ENCODE results near the gene PRKCE.

The PRKCE gene

DNA sequence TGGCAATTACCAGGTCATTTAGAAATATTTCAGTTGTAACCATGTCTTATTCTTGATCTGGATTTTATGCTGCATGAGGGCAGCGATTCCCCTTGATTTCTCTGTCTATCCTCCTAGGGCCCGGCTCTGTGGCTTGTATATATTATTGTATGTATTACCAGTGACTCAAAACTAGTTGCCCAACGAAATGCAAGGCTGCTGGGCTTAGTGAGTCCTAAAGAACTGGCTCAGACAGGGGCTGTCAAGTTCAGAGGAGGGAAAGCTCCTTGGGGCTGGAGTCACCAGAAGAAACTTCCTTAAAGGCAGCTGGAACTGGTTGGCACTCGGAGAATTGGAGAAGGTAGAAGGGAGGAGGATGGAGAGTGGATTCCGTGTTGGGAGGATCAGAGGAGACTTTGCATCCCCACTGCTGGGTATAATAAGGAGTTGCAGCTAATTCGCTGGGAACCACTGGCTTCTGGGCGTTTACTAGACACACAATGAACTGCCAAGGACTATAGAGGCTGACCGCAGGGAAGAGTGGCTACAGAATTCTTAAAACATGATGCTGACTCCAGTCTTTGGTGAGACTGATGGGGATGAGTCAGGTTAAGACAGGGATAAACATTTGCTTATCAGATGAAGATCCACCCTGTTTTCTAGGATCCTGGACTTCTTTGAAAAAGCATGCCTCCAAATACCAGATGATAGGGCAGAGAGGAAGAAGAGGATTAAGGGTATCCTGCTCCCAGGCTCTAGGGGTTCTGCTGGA lies 104.3 kb downstream of the PRKCE start:
- DNase-seq (ENCODE audit: low read depth), result no peak

DNA sequence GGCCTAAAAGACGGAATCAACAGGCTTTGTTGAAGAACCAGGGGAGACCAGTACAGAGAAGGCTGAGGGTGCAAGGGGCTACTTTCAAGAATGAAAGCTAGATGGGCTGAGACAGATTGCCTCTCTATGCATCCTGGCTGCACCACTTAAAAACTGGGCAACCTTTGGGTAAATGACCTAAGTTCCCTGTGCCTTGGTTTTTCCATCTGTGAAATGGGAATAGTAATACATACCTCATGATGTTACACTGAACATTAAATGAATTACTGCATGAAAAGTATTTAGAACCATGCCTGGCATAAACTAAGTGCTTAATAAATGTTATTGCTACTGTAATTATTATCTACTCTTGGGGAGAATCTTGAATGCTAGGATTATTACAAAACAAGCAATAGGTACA lies 106.5 kb downstream of the PRKCE start:
- no peak for DNase-seq (ENCODE audit: low read depth)

DNA sequence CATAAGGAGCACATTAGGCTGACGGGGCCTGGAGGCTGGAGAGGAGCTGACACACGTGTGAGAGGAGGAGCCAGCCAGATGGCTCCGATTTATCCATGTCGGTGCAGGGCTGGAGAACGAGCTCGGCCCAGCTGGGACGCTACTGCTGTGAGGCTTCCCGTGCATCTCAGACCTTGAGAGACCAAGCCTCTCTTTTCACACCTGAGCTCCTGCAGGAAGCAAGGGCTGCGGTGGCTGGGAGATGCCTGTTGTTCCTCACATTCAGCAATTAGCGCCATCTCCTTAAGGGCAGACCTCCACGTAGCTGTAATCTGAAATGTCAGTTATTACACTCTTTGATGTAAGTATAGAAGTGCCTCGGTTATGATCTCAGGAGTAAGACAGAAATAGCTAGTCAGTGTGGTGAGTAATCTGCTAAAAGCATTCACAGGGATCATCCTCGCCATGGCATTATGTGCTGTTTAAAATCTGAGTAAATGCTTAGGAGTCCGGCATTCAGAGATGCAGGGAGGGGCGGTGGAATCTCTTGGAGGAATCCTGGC lies 107.9 kb downstream of the PRKCE start:
- no peak for DNase-seq (ENCODE audit: low read depth)

DNA sequence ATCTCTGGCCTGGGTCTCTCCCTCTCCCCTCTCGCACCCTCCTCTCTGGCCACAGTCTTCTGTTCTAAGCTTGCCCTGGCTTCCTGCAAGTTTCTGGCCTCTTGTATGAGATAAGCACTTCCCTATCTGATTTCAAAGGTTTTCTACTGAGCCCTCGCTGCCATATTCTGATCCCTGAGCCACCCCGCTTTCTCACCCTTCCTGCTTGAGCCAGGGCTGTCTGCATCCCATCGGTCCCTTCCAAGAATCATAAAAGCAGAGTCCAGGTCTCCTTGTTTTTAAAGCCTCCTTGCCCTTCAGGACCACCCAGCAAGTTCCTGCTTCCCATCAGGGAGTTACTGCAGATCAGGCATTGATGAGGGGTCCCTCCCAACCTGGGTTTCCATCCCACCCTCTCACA lies 110.2 kb downstream of the PRKCE start:
- no peak for DNase-seq (ENCODE audit: low read depth)

DNA sequence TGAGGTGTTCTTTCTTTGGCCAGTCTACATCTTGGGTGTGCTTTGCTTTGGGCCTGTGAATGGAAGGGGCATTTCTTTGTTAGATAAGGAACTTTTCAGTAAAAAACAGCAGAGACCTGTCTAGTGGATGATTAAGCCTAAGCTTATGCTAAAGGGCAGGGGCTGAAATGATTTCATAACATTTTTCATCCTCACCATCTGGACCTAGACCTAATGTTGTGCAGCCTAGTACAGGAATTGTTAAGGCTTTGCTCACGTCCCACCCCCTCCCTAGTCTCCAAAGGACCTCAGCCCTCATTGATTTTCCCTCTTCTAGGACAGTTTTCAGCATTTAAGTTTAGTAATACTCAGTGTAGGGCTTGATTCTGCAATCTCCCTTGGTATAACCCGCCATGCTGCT lies 111.8 kb downstream of the PRKCE start:
- DNase-seq (ENCODE audit: low read depth), result no peak

DNA sequence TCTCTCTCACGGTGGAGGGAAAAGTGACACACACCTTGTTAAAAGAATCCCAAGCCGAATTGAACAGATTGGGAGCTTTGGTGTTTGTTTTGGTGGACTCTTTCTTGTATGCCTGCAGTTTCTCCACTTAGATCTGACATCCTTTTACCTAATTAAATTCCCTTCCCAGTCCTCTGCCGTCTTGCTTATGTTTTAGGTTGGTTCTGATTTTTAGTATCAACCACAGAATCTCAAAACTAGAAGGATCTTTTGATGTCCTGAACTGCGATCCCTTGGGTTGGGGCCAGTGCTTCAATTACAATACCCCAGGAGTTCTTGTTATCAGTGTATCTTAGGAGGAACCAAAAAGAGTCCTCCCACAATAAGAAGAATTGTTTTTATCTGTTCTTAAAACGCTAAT lies 112.3 kb downstream of the PRKCE start:
- DNase-seq (ENCODE audit: low read depth), result no peak

DNA sequence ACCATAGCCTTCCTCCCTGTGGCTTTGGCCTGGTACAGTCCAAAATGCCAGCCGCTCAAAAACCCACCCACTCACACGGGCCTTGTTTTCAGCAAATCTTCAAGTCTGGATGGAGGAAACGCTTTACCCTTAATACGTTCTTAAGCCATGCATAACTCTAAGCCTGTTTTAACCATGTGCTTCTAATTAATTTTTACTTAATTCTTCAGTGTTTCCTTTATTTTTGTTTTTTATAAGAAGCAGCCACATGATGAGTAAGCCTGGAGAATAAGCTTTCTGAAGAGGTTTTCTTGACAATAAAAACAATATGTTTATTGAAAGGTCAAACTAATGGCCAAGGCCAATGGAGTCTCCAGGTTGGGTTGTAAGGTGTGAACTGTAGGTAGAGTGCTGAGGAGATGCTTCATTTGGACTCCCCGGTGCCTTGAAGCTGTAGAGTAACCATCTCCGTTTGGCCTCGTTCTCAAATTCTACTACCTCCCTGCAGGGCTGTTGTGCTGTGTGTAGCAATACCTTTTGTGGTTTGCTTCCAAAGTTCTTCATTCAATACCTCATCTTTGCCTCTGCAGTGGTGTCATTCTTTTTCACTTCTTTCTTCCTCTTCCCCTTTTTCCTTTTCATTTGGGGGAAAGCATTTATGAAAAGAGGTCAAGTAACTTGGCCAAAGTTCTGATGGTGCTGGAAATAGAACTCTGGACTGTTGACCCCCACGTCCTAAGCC lies 113.7 kb downstream of the PRKCE start:
- DNase-seq (ENCODE audit: low read depth), result no peak

DNA sequence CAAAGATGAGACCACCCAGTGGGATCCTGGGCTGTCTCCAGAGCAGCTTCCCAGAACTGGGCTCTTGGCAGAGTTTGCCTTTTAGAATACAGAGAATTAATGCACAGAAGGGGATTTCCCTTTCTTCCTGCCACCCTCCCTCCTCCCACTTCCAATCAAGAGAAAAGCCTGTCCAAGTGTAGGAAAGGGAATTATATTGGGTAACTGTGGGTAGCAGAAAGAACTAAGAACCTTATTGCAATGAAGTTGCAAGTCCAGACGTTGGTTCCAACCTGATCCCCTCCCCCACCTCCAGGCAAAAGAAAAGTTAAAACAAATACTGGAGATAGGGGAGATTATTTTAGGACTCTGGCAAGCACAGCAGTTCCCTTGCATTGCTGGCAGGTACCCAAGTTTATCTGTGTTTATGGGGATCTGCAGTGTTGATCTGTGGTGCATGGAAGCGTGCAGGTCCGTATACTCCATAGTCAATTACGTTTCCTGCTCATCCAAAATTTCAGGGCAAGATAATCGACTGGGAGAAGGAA lies 114.3 kb downstream of the PRKCE start:
- DNase-seq (ENCODE audit: low read depth), result no peak

DNA sequence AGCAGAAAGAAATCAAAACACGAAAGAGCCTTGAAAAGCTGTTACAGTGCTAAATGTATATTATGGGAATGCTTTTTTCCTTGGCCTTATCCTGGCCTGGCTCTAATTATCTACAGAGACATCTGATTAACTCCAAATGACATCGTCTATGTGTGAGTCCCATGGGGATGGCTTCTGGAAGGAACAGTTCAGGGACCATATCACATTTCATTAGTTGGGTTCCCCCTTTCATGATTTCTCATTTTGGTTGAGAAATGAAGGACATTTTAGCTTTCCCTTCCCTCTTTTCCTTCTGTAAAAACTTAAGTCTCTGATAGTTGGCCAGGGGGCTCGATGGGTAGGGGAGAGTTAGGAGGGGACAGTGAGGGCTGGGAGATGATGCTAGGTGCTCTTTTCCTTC lies 116.7 kb downstream of the PRKCE start:
- no peak for DNase-seq (ENCODE audit: low read depth)

DNA sequence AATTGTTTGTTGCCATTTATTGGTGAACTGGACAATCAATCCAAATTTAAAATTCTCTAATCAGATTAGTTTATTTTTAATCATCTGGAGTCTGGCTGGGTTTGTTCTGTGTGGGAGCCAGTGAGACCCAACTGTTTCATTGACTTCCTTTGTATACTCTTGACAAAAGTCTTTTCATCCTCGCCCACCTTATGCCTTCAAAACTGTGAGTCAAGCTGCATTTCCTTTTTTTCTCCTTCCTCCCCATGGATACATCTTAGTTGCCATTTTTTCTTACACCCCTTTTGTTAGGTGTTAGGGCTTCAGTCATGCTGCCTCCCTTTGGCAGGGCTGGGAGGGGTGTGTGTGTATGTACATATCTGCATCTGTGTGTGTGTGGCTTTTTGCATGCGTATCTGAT lies 117.6 kb downstream of the PRKCE start:
- DNase-seq (ENCODE audit: low read depth), result no peak

DNA sequence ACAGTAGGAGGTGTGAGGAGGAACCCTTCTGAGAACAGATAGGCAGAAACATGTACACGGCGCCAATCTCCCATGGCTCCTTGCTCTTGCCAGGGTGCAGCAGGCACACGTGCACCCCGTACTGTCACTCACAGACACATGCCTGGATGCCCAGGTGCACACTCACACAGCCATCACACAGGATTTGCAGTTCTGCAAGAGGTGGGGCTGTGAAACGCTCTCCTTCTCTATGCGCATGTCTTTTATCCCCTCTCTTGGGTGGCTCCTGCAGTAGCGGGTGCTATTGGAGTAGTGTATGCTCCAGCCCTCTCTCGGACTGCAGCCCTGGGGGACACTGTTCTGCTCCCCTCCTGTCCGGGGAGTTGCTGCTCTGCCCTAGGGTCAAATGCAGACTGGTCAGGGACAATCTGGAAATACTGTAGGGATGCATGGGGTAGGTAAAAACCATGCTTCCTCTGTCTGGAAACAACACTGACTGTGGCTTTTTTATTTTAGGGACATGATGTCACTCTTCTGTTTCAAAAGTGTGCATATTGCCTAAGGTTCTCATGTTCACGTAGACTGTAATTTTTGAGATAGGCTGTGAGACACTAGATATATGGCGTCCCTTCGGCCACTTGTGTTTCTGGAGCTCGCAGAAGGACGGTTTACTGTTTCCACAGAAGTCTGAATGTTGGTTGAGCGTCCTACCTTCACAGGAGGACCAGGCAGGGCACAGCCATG lies 118.5 kb downstream of the PRKCE start:
- DNase-seq (ENCODE audit: low read depth), result no peak

DNA sequence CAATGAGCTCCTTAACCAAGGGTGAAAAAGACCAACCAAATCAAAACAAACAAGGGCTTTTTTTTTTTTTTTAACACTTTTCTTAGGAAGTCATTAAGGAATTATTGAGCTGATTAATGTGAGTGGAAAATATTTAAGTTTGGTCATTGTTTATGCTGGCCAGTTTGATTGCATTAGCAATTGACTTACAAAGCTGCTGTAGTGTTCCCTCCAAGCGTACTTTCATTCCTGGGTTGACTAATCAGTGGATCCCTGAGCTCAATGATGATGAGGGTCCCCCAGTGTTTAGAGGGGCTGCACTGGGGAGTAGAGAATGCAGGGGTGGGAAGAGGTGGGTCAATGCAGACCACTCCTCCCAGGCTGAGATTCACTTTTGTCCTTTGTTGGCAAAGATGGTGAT lies 119.3 kb downstream of the PRKCE start:
- DNase-seq (ENCODE audit: low read depth), result no peak

DNA sequence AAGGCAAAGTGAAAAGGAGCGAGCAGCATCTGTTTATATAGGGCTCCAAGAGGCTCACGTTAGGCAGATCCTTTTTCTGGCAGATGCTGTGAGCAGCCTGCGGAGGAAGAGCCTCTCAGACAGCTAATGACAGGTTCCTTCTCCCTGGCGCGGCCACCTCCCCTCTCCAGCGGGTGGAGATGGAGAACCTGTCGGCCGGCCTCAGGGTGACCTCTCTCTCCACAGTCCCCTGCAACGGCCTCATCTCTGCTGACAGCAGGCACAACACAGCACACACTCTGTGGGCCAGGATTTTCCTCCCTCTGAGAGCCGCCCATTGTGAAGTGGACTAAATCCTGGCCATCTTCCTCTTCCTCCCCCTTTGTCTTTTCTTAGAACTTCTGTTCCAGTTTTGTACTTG lies 119.8 kb downstream of the PRKCE start:
- DNase-seq (ENCODE audit: low read depth), result peak; percentile 1

DNA sequence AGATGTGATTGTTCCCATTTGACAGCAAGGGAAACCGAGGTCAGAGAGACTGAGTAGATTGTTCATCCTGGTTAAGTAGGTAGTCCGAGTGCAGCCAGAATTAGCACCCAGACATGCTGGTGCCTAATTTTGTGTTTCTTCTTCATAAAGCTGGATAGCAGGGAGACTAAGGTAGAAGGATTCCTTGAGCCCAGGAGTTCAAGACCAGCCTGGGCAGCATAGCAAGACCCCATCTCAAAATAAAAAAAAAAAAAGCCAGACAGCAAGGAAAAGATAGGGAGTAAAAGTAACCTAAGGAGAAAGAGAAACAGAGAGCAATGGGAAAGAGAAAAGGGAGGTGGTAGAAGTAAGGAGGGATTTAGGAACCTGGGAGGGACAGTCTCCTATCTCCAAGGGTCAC lies 120.6 kb downstream of the PRKCE start:
- no peak for DNase-seq (ENCODE audit: low read depth)

DNA sequence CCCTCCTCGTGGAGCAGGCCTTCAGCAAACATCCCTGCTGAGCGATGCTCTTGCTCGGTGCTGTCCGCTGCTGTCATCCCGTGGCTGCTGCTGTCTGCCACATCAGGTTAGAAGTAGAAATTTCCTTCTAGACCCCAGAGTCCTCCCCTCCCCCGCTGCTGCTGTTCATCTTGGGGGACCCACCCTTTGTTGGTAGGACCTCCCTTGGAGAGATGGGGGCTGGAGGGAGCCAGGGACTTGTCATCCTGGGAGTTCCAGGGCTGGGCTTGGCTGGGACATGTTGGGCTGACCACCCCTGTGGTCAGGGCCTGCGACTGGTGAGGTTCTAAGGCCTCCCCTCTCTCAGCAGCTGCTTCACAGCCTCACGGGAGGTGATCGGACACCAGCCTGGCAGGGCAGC lies 122.4 kb downstream of the PRKCE start:
- DNase-seq (ENCODE audit: low read depth), result no peak

DNA sequence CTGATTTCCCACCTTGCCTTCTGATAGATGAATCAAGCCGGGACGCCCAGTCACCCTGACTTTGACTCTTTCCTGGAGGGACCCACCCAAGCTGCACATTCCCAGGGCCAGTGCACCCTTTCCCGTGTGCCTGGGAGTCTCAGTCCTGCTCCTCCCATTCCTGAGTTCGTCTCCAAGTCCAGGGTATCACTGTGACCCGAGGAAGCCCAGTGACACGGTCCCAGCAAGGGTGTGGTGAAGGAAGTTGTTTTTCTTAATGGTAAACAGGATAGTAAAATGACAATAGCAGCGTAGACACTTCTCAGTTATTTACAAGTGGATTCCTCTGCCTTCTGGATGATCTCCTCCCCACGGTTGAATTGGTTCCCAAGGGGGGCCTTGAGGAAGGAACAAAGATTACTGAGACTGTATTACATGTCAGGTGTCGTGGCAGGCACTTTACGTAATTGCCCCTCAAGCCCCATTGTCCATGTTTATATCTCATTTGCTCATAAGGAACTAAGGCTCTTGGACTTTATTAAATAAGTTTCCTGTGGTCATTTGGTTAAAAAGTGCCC lies 123.3 kb downstream of the PRKCE start:
- no peak for DNase-seq (ENCODE audit: low read depth)

DNA sequence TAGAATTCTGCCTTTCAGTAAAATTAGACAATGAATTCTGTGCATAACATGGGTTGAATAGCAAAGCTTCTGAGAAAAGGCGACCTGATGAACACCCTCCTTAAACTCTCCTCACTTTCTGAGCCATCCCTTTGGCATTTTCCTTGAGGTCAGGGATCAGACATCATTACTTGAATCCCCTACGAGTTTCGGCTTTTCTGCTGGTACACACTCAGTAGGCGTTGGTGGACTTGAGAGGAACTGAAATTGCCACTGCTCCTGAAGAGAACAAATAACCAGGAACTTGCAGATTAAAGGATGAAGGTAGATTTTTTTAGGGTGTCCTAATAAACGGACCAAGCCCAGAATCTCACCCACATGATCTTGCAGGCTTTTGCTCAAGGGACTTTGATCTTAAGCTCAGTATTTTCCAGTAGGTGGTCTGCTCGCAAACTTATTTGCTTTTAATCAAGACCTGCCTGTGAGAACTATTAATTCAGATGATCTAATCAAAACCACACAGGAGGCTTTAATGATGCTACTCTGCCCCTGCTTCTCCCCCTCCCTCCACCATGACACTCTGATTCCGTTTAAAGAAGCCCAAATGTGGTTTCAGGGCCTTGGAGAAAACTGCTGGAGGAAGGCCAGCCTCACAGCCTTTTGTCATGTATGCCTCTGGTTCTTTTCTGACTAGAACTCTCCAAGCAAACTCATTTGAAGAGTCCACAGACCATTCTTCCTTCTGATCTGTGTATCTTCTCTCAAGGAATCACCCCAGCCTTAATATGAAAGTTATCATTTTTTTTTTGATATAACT lies 124.9 kb downstream of the PRKCE start:
- DNase-seq (ENCODE audit: low read depth), result no peak

DNA sequence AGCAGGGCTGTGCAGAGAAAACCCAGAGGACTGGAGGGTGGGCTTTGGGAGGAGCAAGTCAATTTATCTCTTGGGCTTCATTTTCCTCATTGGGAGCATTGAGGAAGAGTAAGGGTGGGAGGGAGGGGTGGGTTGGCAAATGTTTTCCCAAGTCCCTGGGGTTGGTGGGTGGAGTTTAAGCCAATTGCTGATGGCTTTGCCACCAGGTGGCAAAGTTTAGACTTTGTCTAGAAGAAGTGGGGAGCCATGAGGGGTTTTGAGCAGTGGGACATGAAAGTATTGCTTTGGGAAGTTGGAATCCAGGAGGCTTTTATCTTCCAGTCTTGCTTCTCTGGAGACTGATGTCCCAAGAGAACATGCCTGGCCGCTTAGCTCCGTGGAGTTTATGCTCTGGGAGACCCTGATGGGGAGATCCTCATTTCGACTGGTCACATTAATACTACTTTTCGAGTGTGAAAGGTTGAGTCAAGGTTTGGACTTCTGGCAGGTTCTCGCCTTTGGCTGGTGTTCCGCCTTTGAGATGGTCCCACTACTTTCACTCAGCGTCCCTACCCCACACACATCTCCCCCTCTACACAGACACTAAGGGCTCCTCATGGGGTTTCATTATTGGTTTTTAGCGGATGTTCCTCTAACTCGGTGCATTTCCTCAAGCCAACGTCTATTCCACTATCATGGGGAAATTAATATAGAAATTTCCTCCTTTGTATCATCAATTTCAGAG lies 126.7 kb downstream of the PRKCE start:
- DNase-seq (ENCODE audit: low read depth), result no peak

DNA sequence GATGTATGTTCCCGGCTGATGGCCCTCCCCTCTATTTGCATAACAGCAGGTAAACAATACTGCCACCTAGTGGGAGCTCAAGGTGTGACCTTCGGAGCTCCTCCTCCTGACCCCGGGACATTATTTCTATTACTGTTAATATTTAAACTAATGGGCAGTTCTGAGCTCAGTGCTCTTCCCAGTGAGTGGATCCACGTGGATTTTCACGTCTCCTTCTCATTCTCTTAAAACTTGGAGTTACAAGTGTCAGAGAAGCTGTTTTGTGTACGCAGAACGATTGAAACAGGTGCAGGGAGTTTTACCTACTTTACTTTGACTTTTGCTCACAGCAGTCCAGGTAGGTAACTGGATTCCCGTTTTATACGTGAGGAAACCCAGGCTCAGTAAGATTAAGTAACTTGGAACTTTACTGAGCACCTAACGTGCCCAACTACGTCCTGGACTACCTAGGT lies 127.3 kb downstream of the PRKCE start:
- peak; percentile 25 for DNase-seq (ENCODE audit: low read depth)

DNA sequence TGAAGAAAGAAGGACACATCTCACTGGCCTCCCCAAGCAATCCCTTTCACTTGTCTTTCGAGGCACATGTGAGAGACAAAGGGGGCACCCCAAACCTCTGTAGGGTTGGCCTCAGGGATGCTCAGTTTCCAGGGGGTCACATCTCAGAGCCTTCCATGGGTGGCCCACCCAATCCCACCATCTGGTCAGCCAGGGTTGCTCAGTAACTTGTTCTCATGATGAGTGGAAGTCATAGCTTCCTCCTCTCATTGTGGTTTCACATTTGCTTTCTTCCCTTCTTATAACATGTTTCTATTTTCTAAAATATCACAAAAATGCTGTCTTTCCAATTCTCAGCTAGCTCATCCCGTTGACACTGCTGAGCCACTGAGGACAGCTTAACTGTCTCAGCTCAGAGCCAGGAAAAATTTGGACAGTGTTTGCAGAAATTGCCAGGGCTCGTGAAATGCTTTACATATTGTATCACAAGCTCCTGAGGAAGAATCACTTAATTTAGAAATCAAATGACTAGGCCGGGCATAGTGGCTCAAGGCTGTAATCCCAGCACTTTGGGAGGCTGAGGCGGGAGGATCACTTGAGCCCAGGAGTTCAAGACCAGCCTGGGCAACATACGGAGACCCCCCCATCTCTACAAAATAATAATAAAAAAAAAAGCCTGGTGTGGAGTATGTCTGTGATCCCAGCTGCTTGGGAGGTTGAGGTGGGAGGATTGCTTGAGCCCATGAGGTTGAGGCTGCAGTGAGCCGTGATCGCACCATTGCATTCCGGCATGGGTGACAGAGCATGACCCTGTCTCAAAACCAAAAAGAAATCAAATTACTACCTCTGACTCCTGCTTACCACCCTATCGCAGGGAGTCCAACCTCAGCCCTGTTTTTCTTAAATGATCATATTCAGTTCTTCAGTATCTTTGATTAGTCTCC lies 129.3 kb downstream of the PRKCE start:
- no peak for DNase-seq (ENCODE audit: low read depth)
